B cell (primary cell): Measurements from ENCODE around the gene SLC26A8. TPM values are rescaled to one million over a fixed set of nuclear protein-coding genes. Genes with fewer than 3 reads are reported as not detected.
A peak's percentile ranks its signal among the peaks of the same experiment; 100 is the strongest.

Experiments
- ATAC-seq: fragments of 200-7000 bp; cut with Tn5 transposase; one replicate; pipeline ENCODE4 v1.10.0; 2021; ENCODE audit warnings: low read depth, mild to moderate bottlenecking, moderate number of reproducible peaks, moderate library complexity
- CTCF ChIA-PET: fragments of 350-600 bp; sonication (Branson Sonifier 250); formaldehyde crosslinking; loops from one replicate; lab custom pipeline; 2021; ENCODE audit warnings: antibody characterized with exemption, inconsistent platforms; lab: Charles Lee
- POLR2A ChIA-PET: fragments of 350-600 bp; sonication (Branson Sonifier 250); formaldehyde crosslinking; loops from one replicate; lab custom pipeline; 2021; ENCODE audit warnings: antibody characterized with exemption; lab: Charles Lee
- DNase-seq: peaks from one replicate; pipeline ENCODE4 v3.0.0; 2013
- H2AFZ ChIP-seq: 2 replicates; pipeline ENCODE4 v1.6.1; 2012; ENCODE audit warnings: mild to moderate bottlenecking, low read depth, low read length; ENCODE audit not compliant: insufficient read depth, poor library complexity, severe bottlenecking
- H3K27ac ChIP-seq, 2 donors: 1 replicate in 1 of 2; 2 replicates in 1 of 2; pipeline ENCODE4 v1.5.1; 2012 to 2013; ENCODE audit warnings: low read length in 2 of 2, mild to moderate bottlenecking in 2 of 2, moderate library complexity in 1 of 2
- H3K27me3 ChIP-seq, 4 experiments: fragments of 200-600 bp in 1 of 4; sonication (generic) in 1 of 4; replicated peaks in 1 of 4; 1 replicate in 2 of 4; 2 replicates in 2 of 4; pipeline versions ENCODE4 v1.6.1 to v1.7.0; 2013 to 2016; ENCODE audit warnings: low read length in 3 of 4, mild to moderate bottlenecking in 2 of 4, mixed read lengths in 1 of 4, moderate library complexity in 1 of 4; ENCODE audit not compliant: insufficient read depth in 4 of 4, control insufficient read depth in 3 of 4; ENCODE audit errors: control extremely low read depth in 1 of 4
- H3K36me3 ChIP-seq, 2 experiments: replicated peaks in 1 of 2; 1 replicate in 1 of 2; 2 replicates in 1 of 2; pipeline versions ENCODE4 v1.6.1 to v1.7.1; 2013; ENCODE audit warnings: low read length in 1 of 2; ENCODE audit not compliant: insufficient read depth in 2 of 2, control insufficient read depth in 1 of 2; ENCODE audit errors: control extremely low read depth in 1 of 2, extremely low read depth in 1 of 2
- H3K4me1 ChIP-seq, 2 donors: fragments of 200-600 bp in 1 of 2; sonication (generic) in 1 of 2; 1 replicate in 1 of 2; 2 replicates in 1 of 2; pipeline versions ENCODE4 v1.5.1 to v1.6.1; 2013 to 2017; ENCODE audit warnings: low read length in 2 of 2; ENCODE audit not compliant: control insufficient read depth in 2 of 2, insufficient read depth in 2 of 2
- H3K4me2 ChIP-seq: replicated peaks from 2 replicates; pipeline ENCODE3; 2012; ENCODE audit warnings: mild to moderate bottlenecking, low read depth, low read length; ENCODE audit not compliant: poor library complexity, severe bottlenecking
- H3K4me3 ChIP-seq, 5 experiments: fragments of 200-600 bp in 1 of 5; sonication (generic) in 1 of 5; 1 replicate in 3 of 5; 2 replicates in 2 of 5; pipeline versions ENCODE4 v1.5.1 to v1.7.0; 2011 to 2016; ENCODE audit warnings: low read length in 4 of 5, mild to moderate bottlenecking in 4 of 5, low read depth in 2 of 5, control low read depth in 1 of 5, moderate library complexity in 1 of 5; ENCODE audit not compliant: insufficient read depth in 1 of 5; ENCODE audit errors: control extremely low read depth in 1 of 5, extremely low read depth in 1 of 5
- H3K79me2 ChIP-seq: fragments of 200-600 bp; sonication (generic); one replicate; pipeline ENCODE4 v1.6.0; 2016; ENCODE audit warnings: low read length; ENCODE audit not compliant: control insufficient read depth, insufficient read depth
- H3K9ac ChIP-seq: fragments of 200-600 bp; sonication (generic); 2 replicates; pipeline ENCODE4 v1.6.1; 2017; ENCODE audit warnings: mild to moderate bottlenecking, low read length, moderate library complexity
- H3K9me3 ChIP-seq, 3 donors: one replicate each; pipeline versions ENCODE4 v1.6.1 to v1.7.1; 2013; ENCODE audit warnings: low read length in 2 of 3; ENCODE audit not compliant: control insufficient read depth in 2 of 3, insufficient read depth in 1 of 3; ENCODE audit errors: control extremely low read depth in 1 of 3
- H4K20me1 ChIP-seq: 2 replicates; pipeline ENCODE4 v1.6.0; 2012; ENCODE audit warnings: mild to moderate bottlenecking, low read length; ENCODE audit not compliant: insufficient read depth, control insufficient read depth, poor library complexity, severe bottlenecking
- H3K27ac Mint-ChIP-seq: one replicate; pipeline ENCODE4 v1.8.0; 2021; ENCODE audit warnings: mixed read lengths
- H3K27me3 Mint-ChIP-seq: one replicate; pipeline ENCODE4 v1.8.0; 2021; ENCODE audit warnings: mixed read lengths
- H3K4me1 Mint-ChIP-seq: one replicate; pipeline ENCODE4 v1.8.0; 2021; ENCODE audit warnings: mixed read lengths
- H3K4me3 Mint-ChIP-seq: one replicate; pipeline ENCODE4 v1.8.0; 2021; ENCODE audit warnings: mixed read lengths
- H3K9me3 Mint-ChIP-seq: one replicate; pipeline ENCODE4 v1.8.0; 2022; ENCODE audit warnings: mixed read lengths; ENCODE audit not compliant: insufficient read depth
- EZH2 ChIP-seq: IDR thresholded peaks from 2 replicates; pipeline ENCODE4 v1.6.1; 2012; ENCODE audit warnings: borderline replicate concordance, low read depth, mild to moderate bottlenecking, moderate library complexity, low read length; ENCODE audit not compliant: insufficient read depth, poor library complexity, severe bottlenecking
- WGBS: methylation state at CpG from one replicate; pipeline ENCODE4 v1.1.5; 2013; ENCODE audit warnings: missing lambda C conversion rate; ENCODE audit not compliant: insufficient coverage; 5-methylcytosine and 5-hydroxymethylcytosine counted together
- intact Hi-C: fragments of 100-400 bp; cut with micrococcal nuclease; formaldehyde crosslinking; loops from one replicate; pipeline ENCODE4 v1.10.0; 2022
- polyA plus RNA-seq: library from polyadenylated mRNA; depleted of rRNA; stranded (reverse); fragments of >200 nt; gene quantifications from 2 replicates; pipeline ENCODE4 v1.2.3, GENCODE V29; 2012
- total RNA-seq, 2 donors: library from RNA; stranded (reverse); fragments of 120-200 nt in 1 of 2; gene quantifications; 1 replicate in 1 of 2; 2 replicates in 1 of 2; pipeline versions ENCODE4 v1.2.3 to v1.2.4, GENCODE V29; 2013 to 2022
- TF ChIP-seq, protein P1 (sequence below): fragments of 200-600 bp; IDR thresholded peaks from one replicate; pipeline ENCODE4 v1.8.0; 2022; ENCODE audit warnings: antibody characterized with exemption, mild to moderate bottlenecking

Gene SLC26A8
- total and polyA plus RNA-seq, 2 donors (not counting 1 experiment from before 2014, with no cell fraction given) = 0.01 TPM; not detected in 1

DNA sequence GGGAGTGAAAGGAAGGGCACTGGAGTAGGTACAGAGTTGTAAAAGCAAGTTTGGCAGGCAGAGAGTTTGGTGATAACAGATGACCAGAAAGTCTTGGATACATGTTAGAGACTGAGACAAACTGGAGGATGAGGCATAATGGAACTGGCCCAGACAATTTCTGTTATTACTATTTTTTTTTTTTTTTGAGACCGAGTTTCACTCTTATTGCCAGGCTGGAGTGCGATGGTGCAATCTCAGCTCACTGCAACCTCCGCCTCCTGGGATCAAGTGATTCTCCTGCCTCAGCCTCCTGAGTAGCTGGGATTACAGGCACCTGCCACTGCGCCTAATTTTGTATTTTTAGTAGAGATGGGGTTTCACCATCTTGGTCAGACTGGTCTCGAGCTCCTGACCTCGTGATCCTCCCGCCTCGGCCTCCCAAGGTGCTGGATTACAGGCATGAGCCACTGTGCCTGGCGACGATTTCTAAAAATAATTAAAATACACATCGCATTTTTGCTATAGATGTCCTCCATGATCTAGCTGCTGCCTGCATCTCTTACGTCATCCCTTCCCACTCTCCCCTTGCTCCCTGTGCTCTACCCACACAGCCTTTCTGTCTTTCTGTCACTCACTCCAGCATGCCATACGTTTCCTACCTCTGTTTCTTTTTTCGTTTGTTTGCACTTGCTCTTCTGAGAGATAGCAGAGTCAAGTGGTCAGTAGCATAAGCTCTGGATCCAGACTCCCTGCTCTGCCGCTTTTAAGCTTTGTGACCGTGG is 26.7 kb upstream of the SLC26A8 start:
- no peak overlapping the region for H3K9ac ChIP-seq
- H4K20me1 ChIP-seq = peaks cover 57% of the 10 kb centered on the region
- ATAC-seq = no peak
- peaks cover 2% of the 10 kb centered on the region for H3K9me3 Mint-ChIP-seq
- no peaks in the 10 kb centered on the region for H3K27me3 Mint-ChIP-seq
- no peaks in the 10 kb centered on the region for H3K27me3 ChIP-seq
- peaks cover 83% of the 10 kb centered on the region for H3K79me2 ChIP-seq
- intact Hi-C loops = no loop called here
- CTCF ChIA-PET = no interaction called here
- no peak overlapping the region for H3K27ac Mint-ChIP-seq
- H3K4me3 Mint-ChIP-seq = no peak overlapping the region
- no peak overlapping the region for H3K4me2 ChIP-seq
- DNase-seq = no peak
- TF ChIP-seq, protein P1, sequence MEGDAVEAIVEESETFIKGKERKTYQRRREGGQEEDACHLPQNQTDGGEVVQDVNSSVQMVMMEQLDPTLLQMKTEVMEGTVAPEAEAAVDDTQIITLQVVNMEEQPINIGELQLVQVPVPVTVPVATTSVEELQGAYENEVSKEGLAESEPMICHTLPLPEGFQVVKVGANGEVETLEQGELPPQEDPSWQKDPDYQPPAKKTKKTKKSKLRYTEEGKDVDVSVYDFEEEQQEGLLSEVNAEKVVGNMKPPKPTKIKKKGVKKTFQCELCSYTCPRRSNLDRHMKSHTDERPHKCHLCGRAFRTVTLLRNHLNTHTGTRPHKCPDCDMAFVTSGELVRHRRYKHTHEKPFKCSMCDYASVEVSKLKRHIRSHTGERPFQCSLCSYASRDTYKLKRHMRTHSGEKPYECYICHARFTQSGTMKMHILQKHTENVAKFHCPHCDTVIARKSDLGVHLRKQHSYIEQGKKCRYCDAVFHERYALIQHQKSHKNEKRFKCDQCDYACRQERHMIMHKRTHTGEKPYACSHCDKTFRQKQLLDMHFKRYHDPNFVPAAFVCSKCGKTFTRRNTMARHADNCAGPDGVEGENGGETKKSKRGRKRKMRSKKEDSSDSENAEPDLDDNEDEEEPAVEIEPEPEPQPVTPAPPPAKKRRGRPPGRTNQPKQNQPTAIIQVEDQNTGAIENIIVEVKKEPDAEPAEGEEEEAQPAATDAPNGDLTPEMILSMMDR = no peak
- no peak for TF ChIP-seq EZH2
- no peak overlapping the region for H3K4me3 ChIP-seq
- 91% methylated on average over 12 of the region's 16 CpGs for WGBS
- POLR2A ChIA-PET = no interaction called here
- peaks cover 18 to 21% of the 10 kb centered on the region in 2 donors for H3K4me1 ChIP-seq
- no peak overlapping the region for H3K27ac ChIP-seq
- peaks cover 4 to 27% of the 10 kb centered on the region in 2 experiments for H3K36me3 ChIP-seq
- H3K4me1 Mint-ChIP-seq = peaks cover 9% of the 10 kb centered on the region
- no peaks in the 10 kb centered on the region for H3K9me3 ChIP-seq
- H2AFZ ChIP-seq = no peak overlapping the region

DNA sequence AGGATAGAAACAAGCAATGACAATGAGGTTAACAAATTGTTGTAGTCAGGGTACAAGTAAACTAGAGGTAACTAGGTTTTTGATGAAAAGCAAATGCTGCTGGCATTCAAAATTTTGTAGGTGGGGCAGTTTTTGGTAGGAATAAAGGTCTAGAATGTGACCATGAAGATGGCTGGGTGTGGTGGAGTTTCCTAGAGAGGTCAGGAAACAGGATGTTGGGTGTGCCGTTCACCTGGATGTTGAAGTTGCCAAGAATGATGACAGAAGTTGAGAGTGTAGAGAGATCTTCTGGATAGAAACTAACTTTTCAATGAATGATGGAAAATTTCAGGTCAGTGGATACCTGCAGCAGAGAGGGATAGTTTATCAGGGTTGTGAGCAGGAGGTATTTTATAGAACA is 25.9 kb upstream of the SLC26A8 start:
- H3K27me3 ChIP-seq = no peaks in the 10 kb centered on the region
- ChIA-PET POLR2A (no interaction called here), CTCF (interaction anchor here (1.4 kb wide), 1 partner anchor 45 kb away, joined by 6 read pairs; no protein-coding TSS in a partner anchor)
- Mint-ChIP-seq H3K27ac (no peak overlapping the region), H3K4me3 (no peak overlapping the region), H3K4me1 (peaks cover 8% of the 10 kb centered on the region), H3K27me3 (no peaks in the 10 kb centered on the region), H3K9me3 (peaks cover 2% of the 10 kb centered on the region)
- no peak for ATAC-seq
- WGBS = 10% methylated on average over 1 of the region's 1 CpG
- H3K4me3 ChIP-seq = no peak overlapping the region
- intact Hi-C loops = no loop called here
- H3K27ac ChIP-seq = peak overlapping the region in 1 of 2 donors; percentile 5
- peak overlapping the region; percentile 24 for H3K4me2 ChIP-seq
- H3K9ac ChIP-seq = no peak overlapping the region
- H4K20me1 ChIP-seq = peaks cover 58% of the 10 kb centered on the region
- no peaks in the 10 kb centered on the region for H3K9me3 ChIP-seq
- TF ChIP-seq EZH2 = no peak
- TF ChIP-seq, protein P1 = no peak
- H3K79me2 ChIP-seq = peaks cover 84% of the 10 kb centered on the region
- H3K36me3 ChIP-seq = peaks cover 4 to 25% of the 10 kb centered on the region in 2 experiments
- peaks cover 18 to 21% of the 10 kb centered on the region in 2 donors for H3K4me1 ChIP-seq
- no peak for DNase-seq
- H2AFZ ChIP-seq = no peak overlapping the region
